ENCODE data around the gene MSANTD7.
A peak's percentile ranks its signal among the peaks of the same experiment; 100 is the strongest.
"Not testable (repeated sequence)": the region's sequence is repeated elsewhere in the genome, so short reads cannot be mapped to it uniquely, and the experiment has no call there.

The MSANTD7 gene

GRCh38 chr10:14838582-14839304 lies 637 bp downstream of the MSANTD7 start:
- peak; percentile 33 to 35 for DNase-seq

- DNase-seq = peak in 1 of 2 donors; percentile 6
Observed at GRCh38 chr10:14839305-14839695, 1.2 kb downstream of the MSANTD7 start.

- no peak for DNase-seq
Observed at GRCh38 chr10:14840178-14840577, 2.1 kb downstream of the MSANTD7 start.

DNA sequence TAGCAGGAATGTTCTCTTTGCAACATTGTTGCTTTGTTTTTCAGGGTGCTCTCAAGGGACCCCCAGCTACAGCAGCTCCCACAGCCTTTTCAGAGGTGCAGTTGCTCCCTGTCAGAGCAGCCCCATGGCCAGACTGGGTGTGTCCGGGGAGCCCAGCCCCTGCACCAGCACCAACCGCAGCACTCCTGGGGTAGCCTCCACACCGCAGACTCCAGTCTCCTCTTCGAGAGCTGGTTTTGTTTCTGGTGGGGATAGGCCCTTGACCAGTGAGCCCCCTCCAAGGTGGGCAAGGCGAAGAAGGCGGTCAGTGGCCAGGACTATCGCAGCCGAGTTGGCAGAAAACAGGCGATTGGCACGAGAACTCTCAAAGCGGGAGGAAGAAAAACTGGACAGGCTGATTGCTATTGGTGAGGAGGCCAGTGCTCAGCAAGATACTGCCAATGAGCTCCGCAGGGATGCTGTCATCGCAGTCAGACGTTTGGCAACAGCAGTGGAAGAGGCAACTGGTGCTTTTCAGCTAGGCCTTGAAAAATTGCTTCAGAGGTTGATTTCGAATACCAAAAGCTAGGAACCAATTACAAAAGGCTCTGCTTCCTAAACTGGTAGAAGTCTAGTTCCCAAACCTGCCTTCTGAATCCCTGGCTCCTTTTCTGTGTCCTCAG lies 5.4 kb downstream of the MSANTD7 start:
- DNase-seq = no peak

DNA sequence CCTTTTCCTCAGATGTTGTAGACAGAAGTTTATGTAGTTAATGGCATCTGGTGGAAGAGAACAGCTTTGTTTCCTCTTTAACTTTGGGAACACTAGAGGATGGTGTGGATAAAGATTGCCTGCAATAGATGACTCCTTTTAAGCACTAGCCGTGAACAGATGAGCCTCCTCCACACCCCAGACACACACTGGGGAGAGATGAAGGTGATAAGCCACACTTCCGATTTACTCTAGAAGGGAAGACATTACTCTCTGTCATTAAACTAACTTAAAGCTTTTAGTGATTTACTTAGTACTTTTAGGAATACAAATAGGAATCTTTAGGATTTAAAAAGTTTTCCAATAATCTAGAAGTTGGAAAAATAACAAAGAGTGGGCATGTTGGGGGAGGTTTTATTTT lies 6.8 kb downstream of the MSANTD7 start:
- DNase-seq = no peak

- DNase-seq = no peak
Observed at GRCh38 chr10:14852236-14852635, 14.1 kb downstream of the MSANTD7 start.

GRCh38 chr10:14855453-14855852 lies 17.3 kb downstream of the MSANTD7 start:
- no peak for DNase-seq

DNA sequence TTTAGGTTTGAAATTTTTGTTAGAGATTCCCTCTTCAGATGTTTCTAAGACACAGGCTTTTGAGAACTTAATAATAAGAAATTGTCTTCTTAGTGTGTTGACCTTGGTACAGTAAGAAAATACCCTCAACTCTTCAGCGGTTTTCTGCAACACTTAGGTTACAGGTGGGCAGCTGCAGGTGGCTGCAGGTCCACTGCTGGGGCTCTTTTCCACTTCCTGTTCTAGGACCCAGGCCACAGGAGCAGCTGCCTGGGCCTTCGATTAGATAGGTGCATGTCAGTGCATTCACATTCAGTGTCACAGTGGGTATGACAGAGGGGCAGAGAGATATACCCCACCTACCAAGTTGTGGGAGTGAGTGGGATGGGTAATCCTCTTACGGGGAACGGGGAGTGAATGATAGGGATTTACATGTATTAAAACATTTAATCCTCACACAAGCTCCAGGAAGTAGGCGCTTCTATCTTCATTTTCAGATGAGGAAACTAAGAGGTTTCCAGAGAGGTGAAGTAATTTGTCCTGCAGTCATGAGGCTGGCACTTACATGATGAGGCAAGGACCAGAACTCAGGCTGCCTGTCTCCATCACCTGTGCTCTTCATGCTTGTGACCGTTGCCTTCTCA lies 20.3 kb downstream of the MSANTD7 start:
- DNase-seq = no peak

DNA sequence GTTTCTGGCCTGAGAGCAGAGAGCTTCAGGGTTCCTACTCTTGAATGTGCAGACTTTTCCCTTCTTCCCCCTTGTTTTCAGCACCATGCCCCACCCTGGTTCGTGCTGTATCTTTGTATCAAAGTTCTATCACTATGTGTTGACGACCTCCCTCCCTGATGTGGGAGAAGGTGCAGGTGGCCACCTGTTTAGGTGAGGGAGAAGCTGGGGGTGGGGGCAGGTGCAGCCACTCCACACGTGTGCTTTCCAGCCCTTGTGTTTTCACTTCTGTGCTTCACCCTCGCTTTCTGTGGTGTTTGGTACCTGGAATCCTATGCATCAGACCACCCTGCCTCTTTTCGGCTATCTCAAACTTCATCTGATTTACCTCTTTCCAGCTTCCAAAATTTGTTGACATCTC lies 20.9 kb downstream of the MSANTD7 start:
- DNase-seq = no peak

DNA sequence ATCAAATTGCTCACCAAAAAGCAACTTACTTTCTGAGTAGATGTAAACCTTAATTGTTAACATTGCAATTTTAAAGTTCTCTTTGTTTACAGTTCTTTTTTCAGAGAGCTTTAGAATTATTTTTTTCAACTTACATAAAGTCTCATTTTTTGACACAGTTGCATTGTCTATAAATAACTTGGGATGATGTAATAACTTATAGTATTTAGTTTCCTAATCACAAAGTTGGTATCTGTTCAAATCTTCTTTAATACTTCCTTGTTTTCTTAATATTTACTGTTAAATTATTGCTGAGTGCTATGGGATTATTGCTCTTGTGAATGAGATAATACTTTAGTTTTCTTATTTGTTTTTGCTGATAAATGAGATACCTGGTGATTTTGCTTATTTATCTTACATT lies 21.7 kb downstream of the MSANTD7 start:
- DNase-seq = no peak

DNA sequence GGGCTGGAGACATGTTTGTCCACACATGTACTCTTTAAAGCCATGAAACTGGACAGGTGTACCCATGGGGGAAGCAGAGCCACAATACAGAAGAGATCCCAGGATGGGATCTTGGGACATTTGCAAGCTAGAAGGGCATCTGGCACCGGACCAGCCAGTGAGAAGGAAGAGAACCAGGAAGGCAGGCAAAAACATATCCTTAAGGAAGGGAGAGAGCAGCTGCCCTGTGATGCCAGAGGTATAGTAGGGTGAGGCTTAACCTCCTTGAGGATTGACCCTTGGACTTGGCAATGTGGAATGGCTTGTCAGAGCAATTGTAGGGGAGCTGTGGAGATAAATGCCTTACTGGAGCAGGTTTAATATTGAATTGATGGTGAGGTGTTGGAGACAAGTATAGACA lies 22.7 kb downstream of the MSANTD7 start:
- DNase-seq = no peak

GRCh38 chr10:14864466-14864865 lies 26.4 kb downstream of the MSANTD7 start:
- not testable (repeated sequence) for DNase-seq

DNA sequence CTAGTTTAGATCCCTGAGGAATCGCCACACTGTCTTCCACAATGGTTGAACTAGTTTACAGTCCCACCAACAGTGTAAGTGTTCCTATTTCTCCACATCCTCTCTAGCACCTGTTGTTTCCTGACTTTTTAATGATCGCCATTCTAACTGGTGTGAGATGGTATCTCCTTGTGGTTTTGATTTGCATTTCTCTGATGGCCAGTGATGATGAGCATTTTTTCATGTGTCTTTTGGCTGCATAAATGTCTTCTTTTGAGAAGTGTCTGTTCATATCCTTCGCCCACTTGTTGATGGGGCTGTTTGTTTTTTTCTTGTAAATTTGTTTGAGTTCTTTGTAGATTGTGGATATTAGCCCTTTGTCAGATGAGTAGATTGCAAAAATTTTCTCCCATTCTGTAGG lies 26.8 kb downstream of the MSANTD7 start:
- DNase-seq = not testable (repeated sequence)

GRCh38 chr10:14873090-14873760 lies 35.1 kb downstream of the MSANTD7 start:
- no peak for DNase-seq

DNA sequence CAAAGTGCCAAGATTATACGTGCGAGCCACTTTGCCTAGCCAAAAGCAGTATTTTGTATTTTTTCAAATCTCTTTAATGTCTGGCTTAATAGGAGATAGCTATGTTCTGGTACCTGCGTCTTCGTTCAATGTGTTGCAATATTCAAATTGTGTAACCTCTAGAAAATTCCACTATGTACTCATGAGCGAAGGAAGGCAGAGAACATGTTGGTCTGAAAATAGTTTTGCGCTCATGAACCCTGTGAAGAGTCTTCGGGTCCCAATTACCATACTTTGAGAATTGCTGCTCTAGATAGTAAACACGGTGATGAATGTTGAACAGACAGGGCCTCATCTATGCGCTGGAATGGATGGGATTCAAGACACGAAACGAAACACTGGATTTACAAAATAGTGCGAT lies 37.8 kb downstream of the MSANTD7 start:
- DNase-seq = no peak

- no peak for DNase-seq
Observed at GRCh38 chr10:14876764-14877163, 38.7 kb downstream of the MSANTD7 start.

- DNase-seq = peak; percentile 93 to 96
Observed at GRCh38 chr10:14878266-14879123, 40.4 kb downstream of the MSANTD7 start, which contains the start of gene SUV39H2. TSS of gene SUV39H2 (plus strand) at chr10:14878866. CDS start at chr10:14878889, 23 bp downstream.

DNA sequence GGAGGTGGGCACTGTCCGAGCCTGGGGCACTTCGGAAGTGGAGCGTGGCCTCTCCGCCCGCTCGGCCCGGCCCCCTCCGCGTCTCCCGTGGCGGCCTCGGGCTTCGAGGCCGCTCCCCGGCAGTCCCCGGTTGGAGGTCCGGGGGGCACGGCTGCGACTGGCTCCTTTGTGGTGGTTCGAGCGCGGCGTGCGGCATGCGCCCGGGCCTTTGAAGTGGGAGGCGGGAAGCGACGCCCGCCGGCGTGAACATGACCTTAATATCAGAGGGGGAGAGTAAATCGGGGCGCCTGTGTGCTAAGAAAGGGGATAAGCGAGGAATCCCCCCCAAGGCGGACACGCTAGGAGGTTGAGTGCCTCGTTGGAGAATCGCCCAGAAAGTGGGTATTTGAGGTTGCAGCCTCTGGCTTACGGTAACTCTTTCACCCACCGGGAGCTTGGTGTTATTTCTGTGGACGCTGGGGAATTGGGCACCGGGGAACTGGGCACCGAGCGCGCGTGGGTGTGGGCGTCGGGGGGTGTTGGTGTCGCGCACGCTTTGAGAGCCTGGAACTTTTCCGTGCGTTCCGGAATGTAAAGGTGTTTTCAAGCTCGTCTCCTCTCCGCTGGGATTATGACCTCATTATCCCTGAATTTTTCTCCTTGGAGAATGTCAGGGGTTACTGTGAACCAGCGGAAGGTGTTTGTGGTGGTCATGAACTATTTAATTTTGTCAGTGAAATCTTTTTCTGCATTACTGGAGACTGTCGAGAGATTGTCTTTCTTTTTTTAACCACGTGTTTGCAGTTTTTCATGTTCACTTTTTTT lies 41.2 kb downstream of the MSANTD7 start:
- DNase-seq = peak; percentile 52 to 57

- DNase-seq = no peak
Observed at GRCh38 chr10:14879928-14880193, 41.8 kb downstream of the MSANTD7 start.

- DNase-seq = no peak
Observed at GRCh38 chr10:14880229-14880628, 42.1 kb downstream of the MSANTD7 start.

DNA sequence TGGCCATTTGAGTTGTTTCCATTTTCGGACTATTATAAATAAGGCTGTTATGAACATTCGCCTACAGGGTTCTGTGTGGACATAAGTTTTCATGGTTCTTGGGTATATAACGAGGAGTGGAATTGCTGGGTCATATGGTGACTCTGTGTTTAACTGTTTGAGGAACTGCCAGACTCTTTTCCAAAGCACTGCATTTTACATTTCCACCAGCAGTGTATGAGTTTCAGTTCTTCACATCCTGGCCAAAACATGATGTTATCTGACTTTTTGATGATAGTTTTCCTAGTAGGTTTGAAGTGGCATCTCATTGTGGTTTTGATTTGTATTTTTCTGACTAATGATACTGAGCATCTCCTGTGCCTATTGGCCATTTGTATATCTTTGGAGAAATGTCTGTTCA lies 46.0 kb downstream of the MSANTD7 start:
- no peak for DNase-seq
